ENCODE data around the gene TMEM86A.

TMEM86A gene

GRCh38 chr11:18743900-18744514, 45.4 kb downstream of the TMEM86A start:
- DNase-seq, result no peak

DNA sequence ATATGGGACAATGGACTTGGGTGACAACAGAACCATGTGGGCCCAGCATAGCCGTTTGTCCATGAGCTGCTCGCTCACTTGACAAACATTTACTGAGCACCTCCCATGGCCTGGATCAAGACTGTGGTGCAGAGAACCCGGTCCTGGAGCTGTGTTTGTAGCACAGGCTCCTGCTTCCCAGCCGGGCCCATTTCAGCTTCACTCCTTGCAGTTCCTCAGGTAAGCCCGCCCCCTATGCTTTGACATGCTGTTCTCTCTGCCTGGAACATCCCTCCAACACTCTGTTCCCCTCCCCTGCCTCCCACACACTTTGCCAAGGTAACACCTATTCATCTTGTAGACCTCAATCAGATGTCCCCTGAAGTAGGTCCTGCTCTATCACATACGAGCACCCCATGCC, 46.7 kb downstream of the TMEM86A start:
- no peak for DNase-seq
- TF ChIP-seq GATA1 (IDR thresholded peaks at IDR 0.05; ENCODE audit: low read depth, low read length) (no peak), POLR2A (IDR thresholded peaks at IDR 0.05; ENCODE audit: low read length) (no peak)

More at GRCh38 chr11:18743900-18744514, 45.4 kb downstream of the TMEM86A start:
- TF ChIP-seq POLR2A (IDR thresholded peaks at IDR 0.05; ENCODE audit: low read length) (no peak), GATA1 (IDR thresholded peaks at IDR 0.05; ENCODE audit: low read depth, low read length) (no peak)

DNA sequence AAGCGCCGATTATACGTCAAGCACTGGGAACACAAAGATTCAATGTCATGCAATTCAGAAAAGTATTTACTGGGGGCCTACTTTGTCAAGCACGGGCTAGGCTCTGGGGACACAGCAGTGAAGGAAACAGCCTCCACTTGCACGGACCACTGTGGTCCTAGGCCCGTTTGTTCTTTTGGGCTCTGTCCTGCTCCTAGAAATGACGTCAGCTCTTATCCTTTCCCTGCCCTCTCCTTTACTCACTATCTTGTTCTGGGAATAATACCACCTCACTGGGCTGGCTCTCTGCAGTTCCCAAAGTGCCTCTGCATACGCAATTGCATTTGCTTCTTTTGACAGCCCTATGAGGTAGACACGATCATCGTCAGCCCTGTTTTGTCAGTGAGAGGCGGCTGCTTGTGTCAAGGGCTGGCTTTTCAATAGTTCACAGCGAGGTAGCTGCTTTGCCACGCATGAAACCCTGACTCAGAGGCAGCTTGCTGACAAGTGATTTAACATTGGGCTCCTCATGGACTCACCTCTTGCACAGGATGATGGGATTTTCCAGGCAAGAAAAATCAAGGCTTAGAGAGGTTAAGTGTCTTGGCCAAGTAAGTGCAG, 50.3 kb downstream of the TMEM86A start:
- no peak for DNase-seq
- TF ChIP-seq POLR2A (IDR thresholded peaks at IDR 0.05; ENCODE audit: low read length), result no peak
- TF ChIP-seq GATA1 (IDR thresholded peaks at IDR 0.05; ENCODE audit: low read depth, low read length), result no peak

GRCh38 chr11:18749681-18750319, 51.2 kb downstream of the TMEM86A start:
- DNase-seq, result no peak
- TF ChIP-seq GATA1 (IDR thresholded peaks at IDR 0.05; ENCODE audit: low read depth, low read length) (no peak), POLR2A (IDR thresholded peaks at IDR 0.05; ENCODE audit: low read length) (no peak)

- no peak for TF ChIP-seq POLR2A (IDR thresholded peaks at IDR 0.05; ENCODE audit: low read length)
Observed at GRCh38 chr11:18750944-18751343, 52.4 kb downstream of the TMEM86A start.

GRCh38 chr11:18752502-18752901, 53.9 kb downstream of the TMEM86A start:
- no peak for DNase-seq
- TF ChIP-seq POLR2A (IDR thresholded peaks at IDR 0.05; ENCODE audit: low read length), result no peak
- TF ChIP-seq GATA1 (IDR thresholded peaks at IDR 0.05; ENCODE audit: low read depth, low read length), result no peak

More at GRCh38 chr11:18750944-18751343, 52.4 kb downstream of the TMEM86A start:
- DNase-seq, result no peak

DNA sequence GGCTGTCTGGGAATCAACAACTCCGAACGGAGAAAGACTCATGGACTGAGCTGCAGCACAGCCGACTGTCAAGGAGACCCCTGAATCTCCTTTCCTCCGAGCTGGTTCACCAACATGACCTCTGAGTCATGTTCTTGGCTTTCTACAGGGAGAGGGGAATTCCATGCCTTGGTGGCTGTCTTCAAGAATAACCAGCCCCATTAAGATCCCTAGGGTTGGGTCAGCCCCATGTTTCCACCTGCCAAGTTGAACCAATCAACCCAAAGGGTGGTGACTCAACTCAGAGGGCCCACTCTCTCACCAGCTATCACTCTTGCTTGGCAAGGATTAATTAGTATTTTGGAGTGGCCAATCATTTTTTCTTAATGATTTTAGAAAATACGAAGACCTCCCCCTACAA, 55.7 kb downstream of the TMEM86A start:
- DNase-seq, result no peak
- TF ChIP-seq POLR2A (IDR thresholded peaks at IDR 0.05; ENCODE audit: low read length) (no peak), GATA1 (IDR thresholded peaks at IDR 0.05; ENCODE audit: low read depth, low read length) (no peak)

All from erythroblast (primary cell).